Measurements from ENCODE around the gene DLEC1.

- TF ChIP-seq, protein P1, sequence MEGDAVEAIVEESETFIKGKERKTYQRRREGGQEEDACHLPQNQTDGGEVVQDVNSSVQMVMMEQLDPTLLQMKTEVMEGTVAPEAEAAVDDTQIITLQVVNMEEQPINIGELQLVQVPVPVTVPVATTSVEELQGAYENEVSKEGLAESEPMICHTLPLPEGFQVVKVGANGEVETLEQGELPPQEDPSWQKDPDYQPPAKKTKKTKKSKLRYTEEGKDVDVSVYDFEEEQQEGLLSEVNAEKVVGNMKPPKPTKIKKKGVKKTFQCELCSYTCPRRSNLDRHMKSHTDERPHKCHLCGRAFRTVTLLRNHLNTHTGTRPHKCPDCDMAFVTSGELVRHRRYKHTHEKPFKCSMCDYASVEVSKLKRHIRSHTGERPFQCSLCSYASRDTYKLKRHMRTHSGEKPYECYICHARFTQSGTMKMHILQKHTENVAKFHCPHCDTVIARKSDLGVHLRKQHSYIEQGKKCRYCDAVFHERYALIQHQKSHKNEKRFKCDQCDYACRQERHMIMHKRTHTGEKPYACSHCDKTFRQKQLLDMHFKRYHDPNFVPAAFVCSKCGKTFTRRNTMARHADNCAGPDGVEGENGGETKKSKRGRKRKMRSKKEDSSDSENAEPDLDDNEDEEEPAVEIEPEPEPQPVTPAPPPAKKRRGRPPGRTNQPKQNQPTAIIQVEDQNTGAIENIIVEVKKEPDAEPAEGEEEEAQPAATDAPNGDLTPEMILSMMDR (IDR thresholded peaks at IDR 0.05; ENCODE audit: borderline replicate concordance, extremely low read depth, low read length, poor library complexity, severe bottlenecking): no peak
- no peak for TF ChIP-seq EZH2 (IDR thresholded peaks at IDR 0.05; ENCODE audit: borderline replicate concordance, low read depth, low read length, severe bottlenecking)
Observed at GRCh38 chr3:37989821-37990480, 49.1 kb upstream of the DLEC1 start.
